H9 (cell line): Measurements from ENCODE around the gene IGF1R. TPM values are rescaled to one million over a fixed set of nuclear protein-coding genes. Genes with fewer than 3 reads are reported as not detected.

Experiments used
- DNase-seq: peaks from one replicate; pipeline ENCODE4 v3.0.0-alpha.2; 2017
- H2AFZ ChIP-seq: one replicate; pipeline ENCODE4 v1.6.1; 2013; ENCODE audit warnings: mild to moderate bottlenecking, low read length, control low read depth, moderate library complexity
- H2AK5ac ChIP-seq: 2 replicates; pipeline ENCODE4 v1.6.1; 2013; ENCODE audit warnings: low read length, control low read depth, mixed read lengths; ENCODE audit not compliant: insufficient read length
- H2BK120ac ChIP-seq: one replicate; pipeline ENCODE4 v1.6.1; 2013; ENCODE audit warnings: low read depth, mild to moderate bottlenecking, low read length, control low read depth, inconsistent platforms; ENCODE audit not compliant: poor library complexity, severe bottlenecking
- H2BK12ac ChIP-seq: 2 replicates; pipeline ENCODE4 v1.6.1; 2013; ENCODE audit warnings: low read length, control low read depth, mixed read lengths, low read depth; ENCODE audit not compliant: insufficient read length
- H2BK15ac ChIP-seq: 2 replicates; pipeline ENCODE4 v1.6.1; 2013; ENCODE audit warnings: low read depth, low read length, control low read depth
- H2BK20ac ChIP-seq: one replicate; pipeline ENCODE4 v1.6.1; 2013; ENCODE audit warnings: low read depth, mild to moderate bottlenecking, low read length, control low read depth, inconsistent platforms; ENCODE audit not compliant: poor library complexity, severe bottlenecking
- H2BK5ac ChIP-seq: 2 replicates; pipeline ENCODE4 v1.6.1; 2013; ENCODE audit warnings: low read length, control low read depth, mixed read lengths; ENCODE audit not compliant: insufficient read length
- H3K14ac ChIP-seq: 2 replicates; pipeline ENCODE4 v1.6.1; 2013; ENCODE audit warnings: low read length, control low read depth; ENCODE audit not compliant: insufficient read depth
- H3K18ac ChIP-seq: 2 replicates; pipeline ENCODE4 v1.6.1; 2013; ENCODE audit warnings: low read depth, mild to moderate bottlenecking, mixed read lengths, low read length, control low read depth; ENCODE audit not compliant: insufficient read length
- H3K23ac ChIP-seq: 2 replicates; pipeline ENCODE4 v1.6.1; 2013; ENCODE audit warnings: low read length, control low read depth, mixed read lengths, low read depth; ENCODE audit not compliant: insufficient read length
- H3K23me2 ChIP-seq: 2 replicates; pipeline ENCODE4 v1.6.1; 2013; ENCODE audit warnings: low read depth, mild to moderate bottlenecking, mixed read lengths, low read length, control low read depth; ENCODE audit not compliant: insufficient read length, poor library complexity, severe bottlenecking
- H3K27ac ChIP-seq: 2 replicates; pipeline ENCODE4 v1.5.1; 2013; ENCODE audit warnings: low read length, control low read depth, mixed read lengths, low read depth; ENCODE audit not compliant: insufficient read length
- H3K27me3 ChIP-seq: 2 replicates; pipeline ENCODE4 v1.6.1; 2013; ENCODE audit warnings: low read length, control low read depth, inconsistent platforms; ENCODE audit not compliant: insufficient read depth
- H3K4ac ChIP-seq: 2 replicates; pipeline ENCODE4 v1.6.1; 2013; ENCODE audit warnings: low read depth, mild to moderate bottlenecking, control low read depth, inconsistent platforms, low read length, moderate library complexity
- H3K4me1 ChIP-seq: 2 replicates; pipeline ENCODE4 v1.6.1; 2013; ENCODE audit warnings: low read length, control low read depth, inconsistent platforms; ENCODE audit not compliant: insufficient read depth
- H3K4me2 ChIP-seq: 2 replicates; pipeline ENCODE4 v1.6.1; 2013; ENCODE audit warnings: low read length, control low read depth, mixed read lengths; ENCODE audit not compliant: insufficient read length, insufficient read depth
- H3K56ac ChIP-seq: 2 replicates; pipeline ENCODE4 v1.6.1; 2013; ENCODE audit warnings: low read depth, mild to moderate bottlenecking, mixed read lengths, low read length, control low read depth; ENCODE audit not compliant: insufficient read length
- H3K79me1 ChIP-seq: 2 replicates; pipeline ENCODE4 v1.6.1; 2013; ENCODE audit warnings: low read depth, mild to moderate bottlenecking, moderate library complexity, low read length, control low read depth, inconsistent platforms; ENCODE audit not compliant: insufficient read depth, poor library complexity, severe bottlenecking
- H3K79me2 ChIP-seq: 2 replicates; pipeline ENCODE4 v1.6.1; 2013; ENCODE audit warnings: low read length, control low read depth, inconsistent platforms; ENCODE audit not compliant: insufficient read depth
- H3K9ac ChIP-seq: 2 replicates; pipeline ENCODE4 v1.6.1; 2013; ENCODE audit warnings: low read length, control low read depth, mixed read lengths; ENCODE audit not compliant: insufficient read length; ENCODE audit errors: extremely low read depth
- H3K9me3 ChIP-seq: one replicate; pipeline ENCODE4 v1.6.1; 2013; ENCODE audit warnings: low read depth, low read length, inconsistent platforms; ENCODE audit not compliant: control insufficient read depth
- H3T11ph ChIP-seq: one replicate; pipeline ENCODE4 v1.6.1; 2013; ENCODE audit warnings: mild to moderate bottlenecking, low read length, control low read depth, inconsistent platforms
- H4K20me1 ChIP-seq: one replicate; pipeline ENCODE4 v1.6.1; 2013; ENCODE audit not compliant: control insufficient read depth, insufficient read length, insufficient read depth
- H4K5ac ChIP-seq: 2 replicates; pipeline ENCODE4 v1.6.1; 2013; ENCODE audit warnings: low read depth, mild to moderate bottlenecking, mixed read lengths, low read length, control low read depth; ENCODE audit not compliant: insufficient read length
- H4K8ac ChIP-seq: replicated peaks from 2 replicates; pipeline ENCODE4 v1.6.1; 2013; ENCODE audit warnings: low read length, control low read depth, mixed read lengths, low read depth; ENCODE audit not compliant: insufficient read length
- H4K91ac ChIP-seq: 2 replicates; pipeline ENCODE4 v1.6.1; 2013; ENCODE audit warnings: low read depth, mild to moderate bottlenecking, moderate library complexity, mixed read lengths, low read length, control low read depth; ENCODE audit not compliant: insufficient read length
- H3K27ac Mint-ChIP-seq, 3 experiments: 2 replicates in 2 of 3; 3 replicates in 1 of 3; pipeline ENCODE4 v1.8.0; 2020 to 2021; ENCODE audit warnings: mixed read lengths in 3 of 3, mild to moderate bottlenecking in 1 of 3, moderate library complexity in 1 of 3
- H3K27me3 Mint-ChIP-seq: 2 replicates; pipeline ENCODE4 v1.8.0; 2021; ENCODE audit warnings: low read depth, mild to moderate bottlenecking, moderate library complexity, mixed read lengths
- H3K36me3 Mint-ChIP-seq, 3 experiments: 2 replicates in 2 of 3; 3 replicates in 1 of 3; pipeline ENCODE4 v1.8.0; 2020 to 2021; ENCODE audit warnings: low read depth in 3 of 3, mixed read lengths in 3 of 3; ENCODE audit not compliant: insufficient read depth in 1 of 3
- H3K4me1 Mint-ChIP-seq, 2 experiments: 2 replicates each; pipeline ENCODE4 v1.8.0; 2020; ENCODE audit warnings: mixed read lengths in 2 of 2
- H3K4me3 Mint-ChIP-seq, 2 experiments: 2 replicates in 1 of 2; 3 replicates in 1 of 2; pipeline ENCODE4 v1.8.0; 2020 to 2021; ENCODE audit warnings: mild to moderate bottlenecking in 2 of 2, mixed read lengths in 2 of 2, moderate library complexity in 1 of 2
- H3K9me3 Mint-ChIP-seq, 2 experiments: 2 replicates in 1 of 2; 3 replicates in 1 of 2; pipeline ENCODE4 v1.8.0; 2020; ENCODE audit warnings: mild to moderate bottlenecking in 2 of 2, mixed read lengths in 2 of 2, moderate library complexity in 1 of 2
- CTCF ChIP-seq: fragments of 200-600 bp; sonication (generic); conservative IDR thresholded peaks from 3 replicates; pipeline ENCODE4 v1.8.0; 2021; ENCODE audit warnings: antibody characterized with exemption, mild to moderate bottlenecking
- WGBS: extraction: QIAGEN DNeasy Blood & Tissue Kit; methylation state at CpG from one replicate; pipeline ENCODE4 v1.1.7; 2013; ENCODE audit warnings: missing lambda C conversion rate, low lambda C conversion rate, mixed read lengths; ENCODE audit not compliant: insufficient read length; ENCODE audit errors: extremely low coverage; 5-methylcytosine and 5-hydroxymethylcytosine counted together
- total RNA-seq: library from RNA; stranded (reverse); gene quantifications from 2 replicates; pipeline ENCODE4 v1.2.1, GENCODE V29; 2021

IGF1R gene
- total RNA-seq, 1 experiment from 2014 or later = 70.0 TPM

DNA sequence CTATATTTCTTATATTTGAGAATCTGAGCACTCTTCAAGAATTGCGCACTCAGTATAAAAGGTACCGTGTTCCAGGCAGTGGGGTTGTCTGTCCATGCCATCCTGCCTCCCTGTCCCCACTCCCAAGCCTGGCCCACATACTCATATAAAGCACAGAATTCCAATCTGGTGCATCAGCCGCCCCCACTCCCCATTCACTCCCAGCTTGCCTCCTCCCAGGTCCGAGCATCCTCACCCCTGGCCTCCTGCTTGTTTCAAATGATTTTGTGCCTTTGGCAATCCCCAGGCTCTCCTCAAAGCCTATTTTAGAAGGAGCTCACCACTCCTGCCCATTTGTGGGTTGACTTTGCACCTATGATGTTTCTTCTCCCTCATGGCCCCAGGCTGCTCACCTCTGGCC, 22.2 kb upstream of the IGF1R start:
- Histone ChIP-seq H3K14ac (no peak overlapping the region), H3K23me2 (no peaks in the 10 kb centered on the region), H3K4me1 (no peaks in the 10 kb centered on the region), H2AK5ac (no peak overlapping the region), H2BK5ac (no peak overlapping the region), H3K27ac (no peak overlapping the region), H3K27me3 (no peaks in the 10 kb centered on the region), H2BK12ac (no peak overlapping the region), H3K56ac (no peak overlapping the region), H2BK120ac (no peak overlapping the region), H3K4me2 (no peak overlapping the region), H3K18ac (no peak overlapping the region), H4K20me1 (no peaks in the 10 kb centered on the region), H3T11ph (no peak overlapping the region), H4K8ac (no peak overlapping the region), H3K9me3 (no peaks in the 10 kb centered on the region), H2BK20ac (no peak overlapping the region), H4K5ac (no peak overlapping the region), H3K79me1 (no peaks in the 10 kb centered on the region), H2BK15ac (no peak overlapping the region), H2AFZ (no peak overlapping the region), H3K4ac (no peak overlapping the region), H3K79me2 (no peaks in the 10 kb centered on the region), H3K9ac (no peak overlapping the region), H3K23ac (no peak overlapping the region), H4K91ac (no peak overlapping the region)
- no CpG with 5 or more reads among the region's 4 CpGs for WGBS
- Mint-ChIP-seq H3K36me3 (no peaks in the 10 kb centered on the region), H3K27ac (peak overlapping the region in 1 of 3 experiments; percentile 0; a peak in 1 of 7 replicates), H3K4me1 (peaks cover 5% of the 10 kb centered on the region in 2 experiments), H3K27me3 (no peaks in the 10 kb centered on the region; the same call in 1 of the 2 replicates), H3K9me3 (no peaks in the 10 kb centered on the region), H3K4me3 (no peak overlapping the region)
- no peak for TF ChIP-seq CTCF
- DNase-seq = no peak
